GM19043 (cell line): ENCODE results near the gene MYH10.

ENCODE experiments used
- ATAC-seq: cut with Tn5 transposase; IDR thresholded peaks from one replicate; pipeline ENCODE4 v1.9.1; 2021; ENCODE audit warnings: low read depth; ENCODE audit not compliant: unreplicated experiment

MYH10 gene

GRCh38 chr17:8458128-8458527, 172.4 kb downstream of the MYH10 start:
- ATAC-seq: no peak

GRCh38 chr17:8455665-8456209, 174.8 kb downstream of the MYH10 start:
- ATAC-seq: no peak

GRCh38 chr17:8453326-8453725, 177.2 kb downstream of the MYH10 start:
- ATAC-seq: no peak

GRCh38 chr17:8451933-8452614, 178.5 kb downstream of the MYH10 start:
- ATAC-seq: no peak

GRCh38 chr17:8448310-8448709, 182.2 kb downstream of the MYH10 start:
- no peak for ATAC-seq

GRCh38 chr17:8447799-8448198, 182.7 kb downstream of the MYH10 start:
- no peak for ATAC-seq

GRCh38 chr17:8445536-8445935, 185.0 kb downstream of the MYH10 start:
- no peak for ATAC-seq

GRCh38 chr17:8444494-8444893, 186.0 kb downstream of the MYH10 start:
- no peak for ATAC-seq

- no peak for ATAC-seq
Observed at GRCh38 chr17:8443756-8444155, 186.8 kb downstream of the MYH10 start.

- ATAC-seq: no peak
Observed at GRCh38 chr17:8442310-8442709, 188.2 kb downstream of the MYH10 start.

- no peak for ATAC-seq
Observed at GRCh38 chr17:8441690-8442089, 188.8 kb downstream of the MYH10 start.

GRCh38 chr17:8439681-8440080, 190.8 kb downstream of the MYH10 start:
- no peak for ATAC-seq

GRCh38 chr17:8438441-8438840, 192.1 kb downstream of the MYH10 start:
- ATAC-seq: no peak

GRCh38 chr17:8436844-8437171, 193.7 kb downstream of the MYH10 start:
- no peak for ATAC-seq

GRCh38 chr17:8436169-8436843, 194.2 kb downstream of the MYH10 start:
- ATAC-seq: peak; percentile 27

- ATAC-seq: peak; percentile 98
Observed at GRCh38 chr17:8435245-8436168, 195.0 kb downstream of the MYH10 start, which contains the start of gene NDEL1. Gene NDEL1 (plus strand): TSS chr17:8435884. CDS start chr17:8444272, 8,388 bp downstream.

GRCh38 chr17:8430966-8431365, 199.6 kb downstream of the MYH10 start:
- no peak for ATAC-seq

- no peak for ATAC-seq
Observed at GRCh38 chr17:8426802-8427201, 203.7 kb downstream of the MYH10 start.

GRCh38 chr17:8426094-8426720, 204.3 kb downstream of the MYH10 start:
- ATAC-seq: no peak
